Trophoblast cell (in vitro differentiated cells and primary cell): ENCODE data around the gene SCGB1D1.
"Not testable (repeated sequence)": the region's sequence is repeated elsewhere in the genome, so short reads cannot be mapped to it uniquely, and the experiment has no call there.

Experiments
- DNase-seq, 2 donors: peaks; one replicate each; pipeline ENCODE4 v3.0.0-alpha.2; 2016
- H2AFZ ChIP-seq: 2 replicates; pipeline ENCODE4 v1.6.1; 2013; ENCODE audit warnings: low read length, moderate library complexity, mild to moderate bottlenecking; ENCODE audit not compliant: insufficient read depth, poor library complexity
- H2AK5ac ChIP-seq: 2 replicates; pipeline ENCODE4 v1.6.1; 2013; ENCODE audit warnings: mild to moderate bottlenecking, low read length
- H2BK120ac ChIP-seq: 2 replicates; pipeline ENCODE4 v1.6.1; 2013; ENCODE audit warnings: low read length, mild to moderate bottlenecking, moderate library complexity; ENCODE audit not compliant: insufficient read depth, poor library complexity
- H2BK12ac ChIP-seq: 2 replicates; pipeline ENCODE4 v1.6.1; 2013; ENCODE audit warnings: mild to moderate bottlenecking, low read length, moderate library complexity
- H2BK5ac ChIP-seq: 2 replicates; pipeline ENCODE4 v1.6.1; 2013; ENCODE audit warnings: low read length, low read depth, moderate library complexity, mild to moderate bottlenecking; ENCODE audit not compliant: poor library complexity
- H3K14ac ChIP-seq: 2 replicates; pipeline ENCODE4 v1.6.1; 2013; ENCODE audit warnings: mild to moderate bottlenecking, low read length
- H3K18ac ChIP-seq: 2 replicates; pipeline ENCODE4 v1.6.1; 2013; ENCODE audit warnings: mild to moderate bottlenecking, low read length
- H3K23ac ChIP-seq: 2 replicates; pipeline ENCODE4 v1.6.1; 2013; ENCODE audit warnings: low read length
- H3K27ac ChIP-seq: 2 replicates; pipeline ENCODE4 v1.5.1; 2013; ENCODE audit warnings: low read depth, mild to moderate bottlenecking, inconsistent platforms, low read length, moderate library complexity
- H3K27me3 ChIP-seq: 2 replicates; pipeline ENCODE4 v1.6.1; 2013; ENCODE audit warnings: inconsistent platforms, mild to moderate bottlenecking, low read length, moderate library complexity; ENCODE audit not compliant: insufficient read depth
- H3K36me3 ChIP-seq, 2 experiments: 1 replicate in 1 of 2; 2 replicates in 1 of 2; pipeline ENCODE4 v1.6.1; 2013; ENCODE audit warnings: low read length in 2 of 2, mild to moderate bottlenecking in 2 of 2, moderate library complexity in 1 of 2; ENCODE audit not compliant: insufficient read depth in 2 of 2, control insufficient read depth in 1 of 2
- H3K4ac ChIP-seq: 2 replicates; pipeline ENCODE4 v1.6.1; 2013; ENCODE audit warnings: low read depth, mild to moderate bottlenecking, low read length, moderate library complexity
- H3K4me1 ChIP-seq, 2 experiments: 1 replicate in 1 of 2; 2 replicates in 1 of 2; pipeline ENCODE4 v1.6.1; 2013; ENCODE audit warnings: low read length in 2 of 2, mild to moderate bottlenecking in 2 of 2, moderate library complexity in 1 of 2; ENCODE audit not compliant: insufficient read depth in 2 of 2, control insufficient read depth in 1 of 2
- H3K4me2 ChIP-seq: 2 replicates; pipeline ENCODE4 v1.6.1; 2013; ENCODE audit warnings: inconsistent platforms, mild to moderate bottlenecking, low read length, moderate library complexity
- H3K4me3 ChIP-seq: 2 replicates; pipeline ENCODE4 v1.5.1; 2013; ENCODE audit warnings: mild to moderate bottlenecking, low read depth, low read length, inconsistent platforms
- H3K79me1 ChIP-seq: one replicate; pipeline ENCODE4 v1.6.1; 2013; ENCODE audit warnings: low read length
- H3K79me2 ChIP-seq: 2 replicates; pipeline ENCODE4 v1.6.1; 2013; ENCODE audit warnings: low read length, mild to moderate bottlenecking; ENCODE audit not compliant: control insufficient read depth, insufficient read depth, poor library complexity
- H3K9ac ChIP-seq: 2 replicates; pipeline ENCODE4 v1.6.1; 2013; ENCODE audit warnings: mild to moderate bottlenecking, low read length
- H3K9me3 ChIP-seq: 2 replicates; pipeline ENCODE4 v1.6.1; 2013; ENCODE audit warnings: low read depth, mild to moderate bottlenecking, control low read depth, inconsistent platforms, low read length; ENCODE audit not compliant: insufficient read depth
- H4K12ac ChIP-seq: 2 replicates; pipeline ENCODE4 v1.6.1; 2013; ENCODE audit warnings: low read depth, mild to moderate bottlenecking, low read length, moderate library complexity
- H4K8ac ChIP-seq: 2 replicates; pipeline ENCODE4 v1.6.1; 2013; ENCODE audit warnings: low read depth, mild to moderate bottlenecking, low read length, moderate library complexity
- H4K91ac ChIP-seq: one replicate; pipeline ENCODE4 v1.6.1; 2013; ENCODE audit warnings: low read depth, mild to moderate bottlenecking, low read length, moderate library complexity
- WGBS: extraction: QIAGEN DNeasy Blood & Tissue Kit; methylation state at CpG from one replicate; pipeline ENCODE4 v1.1.7; 2013; ENCODE audit warnings: missing lambda C conversion rate; ENCODE audit not compliant: insufficient read length, insufficient coverage; ENCODE audit errors: extremely low coverage; 5-methylcytosine and 5-hydroxymethylcytosine counted together

The SCGB1D1 gene

DNA sequence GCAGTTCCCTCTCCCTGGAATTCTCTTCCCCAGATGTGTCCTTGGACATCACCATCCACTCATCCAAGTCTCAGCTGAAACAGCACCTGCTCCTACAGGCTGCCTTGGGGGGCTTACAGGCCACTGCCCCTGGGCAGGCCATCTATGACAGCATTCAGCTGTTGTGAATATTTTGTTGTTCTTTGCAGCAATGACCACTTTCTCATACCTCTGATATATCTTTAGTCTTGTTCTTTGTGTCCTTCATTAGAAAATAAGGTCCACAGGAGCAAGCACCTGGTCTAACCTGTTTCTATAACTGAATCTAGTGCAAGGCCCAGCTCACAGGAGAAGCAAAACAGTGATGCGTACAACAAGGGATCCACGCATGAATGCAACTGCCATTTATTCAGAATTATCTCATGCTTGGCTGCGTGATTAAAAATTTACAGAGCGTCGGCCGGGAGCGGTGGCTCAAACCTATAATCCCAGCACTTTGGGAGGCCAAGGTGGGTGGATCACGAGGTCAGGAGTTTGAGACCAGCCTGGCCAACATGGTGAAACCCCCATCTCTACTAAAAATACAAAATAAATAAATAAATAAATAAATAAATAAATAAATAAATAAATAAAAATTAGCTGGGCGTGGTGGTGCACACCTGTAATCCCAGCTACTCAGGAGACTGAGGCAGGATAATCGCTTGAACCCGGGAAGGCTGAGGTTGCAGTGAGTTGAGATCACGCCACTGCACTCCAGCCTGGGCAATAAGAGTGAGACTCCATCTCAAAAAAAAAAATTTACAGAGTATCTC is 16.5 kb downstream of the SCGB1D1 start:
- H3K9me3 ChIP-seq, H3K36me3 ChIP-seq, H3K27me3 ChIP-seq, H4K12ac ChIP-seq, H2BK5ac ChIP-seq, H3K4ac ChIP-seq, H2BK12ac ChIP-seq, H4K8ac ChIP-seq, H2AFZ ChIP-seq, H3K4me1 ChIP-seq, H3K9ac ChIP-seq, H3K4me3 ChIP-seq, H3K18ac ChIP-seq, H2BK120ac ChIP-seq, H3K4me2 ChIP-seq, H3K14ac ChIP-seq, DNase-seq, H2AK5ac ChIP-seq, H3K27ac ChIP-seq, H3K79me2 ChIP-seq, H4K91ac ChIP-seq, H3K23ac ChIP-seq, H3K79me1 ChIP-seq: not testable (repeated sequence)
- no CpG with 5 or more reads among the region's 12 CpGs for WGBS

- H4K8ac ChIP-seq, result no peak overlapping the region
- no peaks in the 10 kb centered on the region for H3K79me2 ChIP-seq
- H3K36me3 ChIP-seq, result no peaks in the 10 kb centered on the region
- H3K27ac ChIP-seq, result no peak overlapping the region
- peaks cover 2% of the 10 kb centered on the region for H3K9me3 ChIP-seq
- H2AK5ac ChIP-seq, result no peak overlapping the region
- H2BK5ac ChIP-seq, result no peak overlapping the region
- no peak overlapping the region for H3K4ac ChIP-seq
- no peak for DNase-seq
- H3K9ac ChIP-seq, result no peak overlapping the region
- H4K91ac ChIP-seq, result no peak overlapping the region
- whole genome bisulfite sequencing, result no CpG with 5 or more reads among the region's 4 CpGs
- no peak overlapping the region for H3K14ac ChIP-seq
- H3K23ac ChIP-seq, result no peak overlapping the region
- H3K27me3 ChIP-seq, result no peaks in the 10 kb centered on the region
- H3K4me1 ChIP-seq, result no peaks in the 10 kb centered on the region
- H3K79me1 ChIP-seq, result no peaks in the 10 kb centered on the region
- H2BK12ac ChIP-seq, result no peak overlapping the region
- H4K12ac ChIP-seq, result no peak overlapping the region
- no peak overlapping the region for H3K4me3 ChIP-seq
- no peak overlapping the region for H2BK120ac ChIP-seq
- no peak overlapping the region for H3K4me2 ChIP-seq
- no peak overlapping the region for H3K18ac ChIP-seq
- no peak overlapping the region for H2AFZ ChIP-seq
These were observed 18.7 kb downstream of the SCGB1D1 start for GRCh38 chr11:62208785-62209144.

DNA sequence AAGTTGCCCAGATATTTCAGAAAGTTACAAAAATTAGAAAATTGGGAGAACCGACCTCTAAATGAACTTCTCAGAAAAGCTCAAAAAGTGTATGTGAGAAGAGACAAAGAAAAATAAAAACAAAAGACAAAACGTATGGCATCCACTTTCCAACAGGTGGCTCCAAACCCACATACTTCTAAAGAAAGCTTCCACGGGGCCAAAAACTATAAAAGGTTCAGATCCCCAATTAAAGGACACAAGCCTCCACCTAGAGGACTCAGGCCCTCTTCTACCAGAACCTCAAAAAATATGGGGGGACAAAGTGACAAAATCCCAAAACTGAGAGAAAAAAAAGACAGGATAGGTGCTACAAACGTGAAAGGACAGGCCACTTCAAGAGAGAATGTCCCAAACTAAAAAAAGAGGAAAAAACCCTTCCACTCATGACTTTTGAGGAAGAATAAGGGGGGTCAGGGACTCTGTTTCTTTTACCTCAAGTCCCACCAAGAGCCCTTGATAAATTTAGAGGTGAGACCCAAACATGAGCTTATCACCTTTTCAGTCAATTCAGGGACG is 27.3 kb downstream of the SCGB1D1 start:
- no peak overlapping the region for H4K12ac ChIP-seq
- H3K9ac ChIP-seq, result no peak overlapping the region
- no CpG with 5 or more reads among the region's 5 CpGs for WGBS
- H2AK5ac ChIP-seq, result no peak overlapping the region
- H3K4me3 ChIP-seq, result no peak overlapping the region
- no peak overlapping the region for H2AFZ ChIP-seq
- no peak overlapping the region for H4K8ac ChIP-seq
- H3K4me1 ChIP-seq, result no peaks in the 10 kb centered on the region
- H2BK120ac ChIP-seq, result no peak overlapping the region
- no peak overlapping the region for H2BK12ac ChIP-seq
- H3K79me2 ChIP-seq, result no peaks in the 10 kb centered on the region
- no peaks in the 10 kb centered on the region for H3K27me3 ChIP-seq
- DNase-seq, result peak in 1 of 2 donors; percentile 26
- H3K4ac ChIP-seq, result no peak overlapping the region
- no peak overlapping the region for H2BK5ac ChIP-seq
- H3K18ac ChIP-seq, result no peak overlapping the region
- no peak overlapping the region for H3K23ac ChIP-seq
- H3K14ac ChIP-seq, result no peak overlapping the region
- H4K91ac ChIP-seq, result no peak overlapping the region
- H3K79me1 ChIP-seq, result no peaks in the 10 kb centered on the region
- no peaks in the 10 kb centered on the region for H3K9me3 ChIP-seq
- H3K27ac ChIP-seq, result no peak overlapping the region
- H3K36me3 ChIP-seq, result no peaks in the 10 kb centered on the region
- H3K4me2 ChIP-seq, result no peak overlapping the region

DNA sequence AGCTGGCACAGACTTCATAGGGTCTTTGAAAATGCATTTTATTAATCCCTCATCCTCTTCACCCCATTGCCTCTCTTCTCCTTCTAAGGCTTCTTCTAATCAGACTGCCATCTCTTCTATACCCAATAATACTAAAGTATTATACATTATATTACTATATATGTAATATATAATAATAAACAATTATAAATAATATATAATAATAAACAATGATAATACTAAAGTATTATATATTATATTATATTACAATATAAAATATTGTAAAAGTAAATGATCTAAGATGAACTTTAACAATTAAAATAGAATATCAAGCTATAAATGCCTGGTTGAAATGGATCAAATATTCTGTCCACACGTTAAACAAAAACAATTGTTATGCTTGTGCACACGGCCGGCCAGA is 31.5 kb downstream of the SCGB1D1 start:
- Histone ChIP-seq H3K4me1 (no peaks in the 10 kb centered on the region), H4K91ac (no peak overlapping the region), H2AK5ac (no peak overlapping the region), H3K23ac (no peak overlapping the region), H3K9me3 (no peaks in the 10 kb centered on the region), H3K79me2 (no peaks in the 10 kb centered on the region), H3K14ac (no peak overlapping the region), H3K4ac (no peak overlapping the region), H3K27me3 (no peaks in the 10 kb centered on the region), H3K79me1 (no peaks in the 10 kb centered on the region), H3K18ac (no peak overlapping the region), H4K8ac (no peak overlapping the region), H3K4me2 (no peak overlapping the region), H4K12ac (no peak overlapping the region), H2BK12ac (no peak overlapping the region), H2BK5ac (no peak overlapping the region), H3K36me3 (no peaks in the 10 kb centered on the region), H3K4me3 (no peak overlapping the region), H3K9ac (no peak overlapping the region), H3K27ac (no peak overlapping the region), H2AFZ (no peak overlapping the region), H2BK120ac (no peak overlapping the region)
- no CpG with 5 or more reads among the region's 3 CpGs for WGBS
- DNase-seq, result no peak
